NK-92 (cell line): ENCODE data around the gene ZHX3.

ENCODE experiments used
- DNase-seq: peaks from one replicate; lab custom pipeline; 2025; ENCODE audit not compliant: unreplicated experiment; lab: John Stamatoyannopoulos, UW

The ZHX3 gene

GRCh38 chr20:41317546-41318270 lies at the start of gene ZHX3:
Gene ZHX3 (minus strand): TSS chr20:41317731. CDS start chr20:41204916, 112,815 bp downstream.
- peak; percentile 72 for DNase-seq

GRCh38 chr20:41367393-41367695 lies 49.8 kb upstream of the ZHX3 start:
- DNase-seq, result no peak

GRCh38 chr20:41366546-41367392 lies 49.2 kb upstream of the ZHX3 start, which contains the start of gene EMILIN3:
Gene EMILIN3 (minus strand): TSS chr20:41366818. CDS start chr20:41366634, 184 bp downstream.
- DNase-seq, result no peak

GRCh38 chr20:41365777-41366545 lies 48.4 kb upstream of the ZHX3 start:
- no peak for DNase-seq

- no peak for DNase-seq
These were observed 47.6 kb upstream of the ZHX3 start for GRCh38 chr20:41364967-41365765.

GRCh38 chr20:41364236-41364855 lies 46.8 kb upstream of the ZHX3 start:
- no peak for DNase-seq

- no peak for DNase-seq
These were observed 46.1 kb upstream of the ZHX3 start for GRCh38 chr20:41363601-41364000.

- DNase-seq, result no peak
These were observed 45.2 kb upstream of the ZHX3 start for GRCh38 chr20:41362748-41363140.

- no peak for DNase-seq
These were observed 44.5 kb upstream of the ZHX3 start for GRCh38 chr20:41361757-41362747.

GRCh38 chr20:41360831-41361756 lies 43.6 kb upstream of the ZHX3 start:
- no peak for DNase-seq

- no peak for DNase-seq
These were observed 42.0 kb upstream of the ZHX3 start for GRCh38 chr20:41359541-41360011.

- no peak for DNase-seq
These were observed 41.2 kb upstream of the ZHX3 start for GRCh38 chr20:41358717-41359116.

- no peak for DNase-seq
These were observed 40.7 kb upstream of the ZHX3 start for GRCh38 chr20:41358230-41358629.

GRCh38 chr20:41357424-41358163 lies 40.1 kb upstream of the ZHX3 start:
- DNase-seq, result no peak

- no peak for DNase-seq
These were observed 39.4 kb upstream of the ZHX3 start for GRCh38 chr20:41356951-41357350.

GRCh38 chr20:41355598-41356203 lies 38.2 kb upstream of the ZHX3 start:
- no peak for DNase-seq

- no peak for DNase-seq
These were observed 37.7 kb upstream of the ZHX3 start for GRCh38 chr20:41355192-41355591.
